GM20000 (cell line): ENCODE data around the gene TGIF2.

Experiments
- DNase-seq: peaks from one replicate; pipeline ENCODE4 v3.0.0; 2012; ENCODE audit warnings: low spot score
- TF ChIP-seq, protein P1 (sequence below): IDR thresholded peaks from 2 replicates; pipeline ENCODE4 v1.5.1; 2012; ENCODE audit warnings: mild to moderate bottlenecking, control low read depth; ENCODE audit errors: extremely low read depth, missing control alignments

TGIF2 gene

DNA sequence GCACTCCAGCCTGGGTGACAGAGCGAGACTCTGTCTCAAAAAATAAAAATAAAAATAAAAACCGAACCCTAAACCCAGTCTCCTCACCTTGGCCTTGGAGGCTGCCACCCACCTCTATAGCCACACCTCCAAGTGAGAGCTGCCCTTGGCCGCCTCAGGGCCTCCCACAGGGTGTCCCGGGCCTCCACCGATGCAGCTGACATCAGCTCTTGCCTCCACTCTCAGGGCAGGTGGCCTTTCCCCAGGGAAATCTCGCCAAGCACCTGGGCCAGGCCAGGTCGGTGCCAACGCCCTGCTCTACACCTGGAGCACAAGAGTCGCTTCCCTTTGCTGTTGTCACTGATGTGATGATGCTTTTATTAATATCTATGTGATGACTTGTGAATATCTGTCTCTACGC lies 41.0 kb upstream of the TGIF2 start:
- TF ChIP-seq, protein P1, sequence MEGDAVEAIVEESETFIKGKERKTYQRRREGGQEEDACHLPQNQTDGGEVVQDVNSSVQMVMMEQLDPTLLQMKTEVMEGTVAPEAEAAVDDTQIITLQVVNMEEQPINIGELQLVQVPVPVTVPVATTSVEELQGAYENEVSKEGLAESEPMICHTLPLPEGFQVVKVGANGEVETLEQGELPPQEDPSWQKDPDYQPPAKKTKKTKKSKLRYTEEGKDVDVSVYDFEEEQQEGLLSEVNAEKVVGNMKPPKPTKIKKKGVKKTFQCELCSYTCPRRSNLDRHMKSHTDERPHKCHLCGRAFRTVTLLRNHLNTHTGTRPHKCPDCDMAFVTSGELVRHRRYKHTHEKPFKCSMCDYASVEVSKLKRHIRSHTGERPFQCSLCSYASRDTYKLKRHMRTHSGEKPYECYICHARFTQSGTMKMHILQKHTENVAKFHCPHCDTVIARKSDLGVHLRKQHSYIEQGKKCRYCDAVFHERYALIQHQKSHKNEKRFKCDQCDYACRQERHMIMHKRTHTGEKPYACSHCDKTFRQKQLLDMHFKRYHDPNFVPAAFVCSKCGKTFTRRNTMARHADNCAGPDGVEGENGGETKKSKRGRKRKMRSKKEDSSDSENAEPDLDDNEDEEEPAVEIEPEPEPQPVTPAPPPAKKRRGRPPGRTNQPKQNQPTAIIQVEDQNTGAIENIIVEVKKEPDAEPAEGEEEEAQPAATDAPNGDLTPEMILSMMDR = no peak
- no peak for DNase-seq

DNA sequence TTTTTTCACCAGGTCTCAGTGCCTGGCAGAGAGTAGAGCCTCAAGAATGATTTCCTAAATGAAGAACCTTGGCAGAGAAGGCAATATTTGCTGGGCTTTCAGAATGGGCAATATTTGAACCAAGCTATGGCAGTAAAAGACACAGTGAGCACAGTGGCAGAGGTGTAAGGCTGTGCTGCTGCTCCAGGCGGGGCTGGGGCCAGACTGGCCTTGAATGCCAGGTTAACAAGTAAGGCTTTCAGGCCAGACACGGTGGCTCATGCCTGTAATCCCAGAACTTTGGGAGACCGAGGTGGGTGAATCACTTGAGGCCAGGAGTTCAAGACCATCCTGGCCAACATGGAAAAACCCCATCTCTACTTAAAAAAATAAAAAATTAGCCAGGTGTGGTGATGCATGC lies 40.6 kb upstream of the TGIF2 start:
- TF ChIP-seq, protein P1 = no peak
- no peak for DNase-seq

DNA sequence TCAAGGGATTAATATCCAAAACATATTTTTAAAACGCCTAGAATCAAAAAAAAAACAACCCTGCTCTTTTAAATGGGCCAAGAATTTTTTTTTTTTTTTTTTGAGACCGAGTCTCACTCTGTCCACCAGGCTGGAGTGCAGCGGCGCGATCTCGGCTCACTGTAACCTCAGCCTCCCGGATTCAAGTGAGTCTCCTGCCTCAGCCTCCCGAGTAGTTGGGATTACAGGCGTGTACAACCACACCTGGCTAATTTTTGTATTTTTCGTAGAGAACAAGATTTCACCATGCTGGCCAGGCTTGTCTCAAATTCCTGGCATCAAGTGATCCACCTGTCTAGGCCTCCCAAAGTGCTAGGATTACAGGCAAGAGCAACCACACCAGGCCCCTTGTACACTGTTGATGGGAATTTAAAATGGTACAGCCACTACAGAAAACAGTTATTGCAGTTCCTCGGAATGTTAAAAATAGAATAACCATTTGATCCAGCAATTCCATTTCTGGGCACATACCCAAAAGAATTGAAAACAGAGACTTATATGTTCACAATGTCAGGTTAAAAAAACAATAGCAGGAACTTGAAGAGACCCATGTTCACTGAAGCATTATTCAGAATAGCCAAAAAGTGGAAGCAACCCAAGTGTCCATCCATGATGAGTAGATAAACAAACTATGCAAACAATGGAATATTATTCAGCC lies 35.2 kb upstream of the TGIF2 start:
- TF ChIP-seq, protein P1 = no peak
- DNase-seq = no peak

DNA sequence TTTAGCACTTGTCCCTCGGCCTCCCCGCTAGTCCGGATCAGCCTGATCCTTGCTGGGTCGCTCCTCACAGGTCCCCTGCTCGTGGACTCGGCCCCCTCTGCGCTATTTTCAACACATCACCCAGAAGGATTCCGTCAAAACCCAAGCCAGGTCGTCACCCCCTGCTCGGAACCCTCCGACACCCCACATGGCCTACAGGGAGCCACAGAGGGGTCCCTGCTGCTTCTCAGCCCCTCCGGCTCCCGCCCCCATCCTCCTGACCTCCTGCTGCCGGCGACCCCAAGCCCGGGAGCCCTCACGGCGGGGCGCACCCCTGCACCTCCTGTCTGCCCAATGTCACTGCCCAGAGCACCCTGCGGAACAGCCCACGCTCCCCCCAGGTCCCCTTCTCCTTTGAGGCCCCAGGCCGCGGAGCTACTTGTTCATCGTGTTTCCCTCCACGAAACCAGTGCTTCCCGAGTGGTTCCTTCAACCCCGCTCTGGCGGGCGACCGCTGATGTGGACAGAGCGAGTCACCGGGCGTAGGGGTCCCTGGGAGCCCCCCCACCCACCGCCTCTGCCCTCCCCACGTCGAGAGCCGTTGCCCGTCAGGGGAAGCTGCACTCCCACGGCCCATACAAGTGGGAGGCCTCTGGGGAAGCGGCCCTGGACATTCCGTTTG lies 32.7 kb upstream of the TGIF2 start:
- no peak for DNase-seq
- TF ChIP-seq, protein P1 = no peak

DNA sequence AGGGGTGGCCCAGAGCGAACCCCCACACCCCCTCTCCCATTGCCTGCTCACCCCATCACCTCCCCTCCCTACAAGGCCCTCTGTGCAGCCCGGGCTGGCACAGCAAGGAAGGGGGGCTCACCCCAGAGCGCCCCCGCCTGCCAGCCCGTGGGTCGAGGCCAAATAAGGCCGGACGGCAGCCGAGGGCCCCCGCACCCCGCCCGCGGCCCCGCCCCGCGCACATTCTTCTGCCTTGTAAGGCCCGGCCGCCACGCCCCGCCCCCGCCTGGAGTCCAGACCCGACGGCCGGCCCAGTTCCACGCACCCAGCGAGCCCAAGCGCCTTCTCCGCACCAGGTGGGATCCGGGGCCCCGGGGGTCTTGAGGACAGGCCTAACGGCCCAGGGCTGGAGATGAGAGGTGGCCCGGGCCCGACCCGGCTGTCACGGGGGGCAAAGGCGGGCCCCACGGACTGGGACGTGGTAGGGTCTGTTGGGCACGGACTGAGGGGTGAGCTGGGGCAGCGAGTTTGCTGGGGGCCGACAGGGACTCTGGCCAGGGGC lies 32.1 kb upstream of the TGIF2 start, which contains the start of gene MYL9:
TSS of gene MYL9 (plus strand) at position 293 of the 541 bp plus-strand sequence. CDS start 3,366 bp downstream, outside the sequence.
- TF ChIP-seq, protein P1 = no peak

DNA sequence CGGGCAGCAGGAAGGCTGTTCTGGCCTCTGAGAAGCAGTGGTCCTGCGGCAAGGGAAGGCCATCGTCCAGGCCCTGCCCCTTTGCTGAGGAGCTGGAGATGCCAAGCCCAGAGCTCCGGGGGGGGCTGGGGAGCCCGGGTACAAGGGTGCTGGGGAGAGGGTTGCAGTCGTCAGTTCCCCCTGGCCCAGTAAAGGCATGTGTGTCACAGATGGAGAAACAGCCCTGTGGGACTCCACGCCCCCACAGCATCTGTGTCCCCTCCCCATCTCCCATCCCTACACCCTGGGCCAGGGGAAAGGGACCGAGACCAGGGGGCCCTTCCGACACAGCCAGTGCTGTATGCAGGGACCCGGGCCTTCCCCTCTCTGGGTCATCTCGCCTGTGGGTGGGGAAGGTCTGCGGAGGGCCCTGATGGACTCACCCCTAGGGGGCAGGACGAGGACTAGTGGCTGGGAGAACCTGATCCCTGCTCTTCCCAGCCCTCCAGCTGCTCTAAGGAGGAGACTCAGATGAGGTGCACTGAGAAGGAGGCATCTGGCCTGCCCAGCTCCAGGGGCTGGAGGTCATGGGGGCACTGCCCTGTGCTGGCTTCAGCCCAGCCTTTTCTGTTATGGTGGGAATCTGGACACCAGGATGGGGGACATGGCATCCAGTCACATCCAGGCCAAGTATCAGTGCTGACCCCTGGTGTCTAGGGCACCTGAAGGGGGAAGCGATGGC lies 31.5 kb upstream of the TGIF2 start:
- TF ChIP-seq, protein P1 = no peak
- no peak for DNase-seq

More for the DNA sequence above, 32.1 kb upstream of the TGIF2 start, which contains the start of gene MYL9:
- DNase-seq = peak; percentile 71
